SK-N-SH (cell line): Measurements from ENCODE around the gene HSPA4. TPM values are rescaled to one million over a fixed set of nuclear protein-coding genes. Genes with fewer than 3 reads are reported as not detected.

Experiments
- CTCF ChIA-PET: fragments of 300-600, 350-600 bp; formaldehyde crosslinking; extraction: SDS; loops from one replicate; lab custom pipeline; 2021; lab: Yijun Ruan, JAX
- POLR2A ChIA-PET: fragments of 350-600 bp; sonication (Branson Sonifier 250); formaldehyde crosslinking; extraction: SDS; loops from one replicate; lab custom pipeline; 2020; ENCODE audit warnings: antibody characterized with exemption, inconsistent platforms; lab: Yijun Ruan, JAX
- DNase-seq: peaks from one replicate; pipeline ENCODE4 v3.0.0; 2012
- H2AFZ ChIP-seq: fragments of 200-600 bp; sonication (generic); 2 replicates; pipeline ENCODE4 v1.8.1; 2016; ENCODE audit warnings: antibody characterized with exemption, mild to moderate bottlenecking, low read depth
- H3F3A ChIP-seq: fragments of 200-600 bp; sonication (generic); replicated peaks from 2 replicates; pipeline ENCODE3; 2016; ENCODE audit warnings: antibody characterized with exemption, mild to moderate bottlenecking; ENCODE audit not compliant: insufficient read depth
- H3K27ac ChIP-seq, 2 experiments: fragments of 200-500 bp in 1 of 2; fragments of 200-600 bp in 1 of 2; sonication (Bioruptor generic) in 1 of 2; sonication (generic), shearing (Covaris generic) in 1 of 2; 2 replicates each; pipeline versions ENCODE4 v1.5.1 to v1.6.1; 2014 to 2016; ENCODE audit warnings: low read depth in 2 of 2, inconsistent platforms in 1 of 2, low read length in 1 of 2, mild to moderate bottlenecking in 1 of 2, mixed read lengths in 1 of 2
- H3K27me3 ChIP-seq: fragments of 200-600 bp; sonication (generic), shearing (Covaris generic); 2 replicates; pipeline ENCODE4 v1.6.1; 2016; ENCODE audit warnings: mixed run types; ENCODE audit not compliant: insufficient read depth
- H3K36me3 ChIP-seq, 2 experiments: fragments of 200-500 bp in 1 of 2; fragments of 200-600 bp in 1 of 2; sonication (Bioruptor generic) in 1 of 2; sonication (generic) in 1 of 2; replicated peaks in 1 of 2; 2 replicates each; pipeline versions ENCODE3 to v1.5.1; 2014 to 2016; ENCODE audit warnings: low read length in 1 of 2, mild to moderate bottlenecking in 1 of 2; ENCODE audit not compliant: insufficient read depth in 2 of 2, control insufficient read depth in 1 of 2
- H3K4me1 ChIP-seq, 2 experiments: fragments of 200-500 bp in 1 of 2; fragments of 200-600 bp in 1 of 2; sonication (Bioruptor generic) in 1 of 2; sonication (generic), shearing (Covaris generic) in 1 of 2; 2 replicates each; pipeline versions ENCODE4 v1.5.1 to v1.6.1; 2014 to 2016; ENCODE audit warnings: low read depth in 1 of 2, low read length in 1 of 2, mixed run types in 1 of 2; ENCODE audit not compliant: insufficient read depth in 2 of 2, control insufficient read depth in 1 of 2
- H3K4me2 ChIP-seq: fragments of 200-600 bp; sonication (generic), shearing (Covaris generic); 2 replicates; pipeline ENCODE4 v1.6.1; 2017; ENCODE audit warnings: mixed run types
- H3K4me3 ChIP-seq, 2 experiments: fragments of 200-500 bp in 1 of 2; fragments of 200-600 bp in 1 of 2; sonication (Bioruptor generic) in 1 of 2; sonication (generic), shearing (Covaris generic) in 1 of 2; 2 replicates each; pipeline versions ENCODE4 v1.5.1 to v1.8.1; 2014 to 2016; ENCODE audit warnings: low read depth in 2 of 2, inconsistent platforms in 1 of 2, low read length in 1 of 2, mild to moderate bottlenecking in 1 of 2, mixed read lengths in 1 of 2, moderate library complexity in 1 of 2
- H3K79me2 ChIP-seq: fragments of 200-600 bp; sonication (generic); 2 replicates; pipeline ENCODE4 v1.8.1; 2017; ENCODE audit warnings: mild to moderate bottlenecking; ENCODE audit not compliant: insufficient read depth
- H3K9ac ChIP-seq: fragments of 200-600 bp; sonication (generic); 2 replicates; pipeline ENCODE4 v1.6.1; 2017; ENCODE audit warnings: mixed run types
- H3K9me2 ChIP-seq: fragments of 200-600 bp; sonication (generic); 2 replicates; pipeline ENCODE4 v1.6.1; 2017; ENCODE audit warnings: mixed run types
- H3K9me3 ChIP-seq: fragments of 200-600 bp; sonication (generic); 2 replicates; pipeline ENCODE4 v1.6.1; 2017; ENCODE audit warnings: mixed run types, mild to moderate bottlenecking, moderate library complexity
- H4K20me1 ChIP-seq: fragments of 200-600 bp; sonication (generic); 2 replicates; pipeline ENCODE4 v1.6.1; 2017; ENCODE audit warnings: mild to moderate bottlenecking, mixed run types; ENCODE audit not compliant: insufficient read depth
- ELF1 ChIP-seq: IDR thresholded peaks from 2 replicates; pipeline ENCODE4 v1.4.0; 2012
- EP300 ChIP-seq, 2 experiments: IDR thresholded peaks; 2 replicates each; pipeline versions ENCODE4 v1.4.0 to v1.6.1; 2012; ENCODE audit warnings: borderline replicate concordance in 1 of 2, low read depth in 1 of 2, low read length in 1 of 2
- EZH2phosphoT487 ChIP-seq: fragments of 200-600 bp; sonication (generic); IDR thresholded peaks from 2 replicates; pipeline ENCODE4 v1.6.1; 2017; ENCODE audit warnings: low read depth, mixed run types, mild to moderate bottlenecking, antibody characterized with exemption, moderate library complexity, borderline replicate concordance
- FOSL2 ChIP-seq: IDR thresholded peaks from 2 replicates; pipeline ENCODE4 v1.4.0; 2012; ENCODE audit warnings: low read depth, mild to moderate bottlenecking, moderate library complexity, borderline replicate concordance
- IRF3 ChIP-seq: fragments of 150-350 bp; IDR thresholded peaks from 2 replicates; pipeline ENCODE4 v1.6.1; 2016; ENCODE audit warnings: mild to moderate bottlenecking, low read depth, low read length
- JUND ChIP-seq: IDR thresholded peaks from 2 replicates; pipeline ENCODE4 v1.4.0; 2012
- MEF2A ChIP-seq: IDR thresholded peaks from 2 replicates; pipeline ENCODE4 v1.4.0; 2012; ENCODE audit warnings: low read depth, borderline replicate concordance
- NFIC ChIP-seq: IDR thresholded peaks from 2 replicates; pipeline ENCODE4 v1.4.0; 2012; ENCODE audit warnings: borderline replicate concordance
- NRF1 ChIP-seq: IDR thresholded peaks from 2 replicates; pipeline ENCODE4 v1.6.1; 2012; ENCODE audit warnings: low read depth, mild to moderate bottlenecking, low read length
- PBX3 ChIP-seq: IDR thresholded peaks from 2 replicates; pipeline ENCODE4; 2012
- REST ChIP-seq: IDR thresholded peaks from 2 replicates; pipeline ENCODE4 v1.6.1; 2012; ENCODE audit warnings: mild to moderate bottlenecking, low read depth, low read length, moderate library complexity
- SIN3A ChIP-seq: IDR thresholded peaks from 2 replicates; pipeline ENCODE4 v1.6.1; 2012; ENCODE audit warnings: low read depth, mild to moderate bottlenecking, low read length, moderate library complexity, borderline replicate concordance
- TAF1 ChIP-seq: IDR thresholded peaks from 2 replicates; pipeline ENCODE4 v1.6.1; 2012; ENCODE audit warnings: low read depth, mild to moderate bottlenecking, low read length, moderate library complexity, borderline replicate concordance
- WGBS: methylation state at CpG from one replicate; pipeline ENCODE4 v1.1.6; 2017; ENCODE audit warnings: low lambda C conversion rate; 5-methylcytosine and 5-hydroxymethylcytosine counted together
- polyA plus RNA-seq, 3 experiments: library from polyadenylated mRNA; depleted of rRNA; stranded (reverse); fragments of >200 nt; gene quantifications; 2 replicates each; pipeline ENCODE4 v1.2.3, GENCODE V29; 2012

The HSPA4 gene
- polyA plus RNA-seq, 1 of the 3 experiments (the other 2 are of a cell fraction), result 18.8 TPM

- no peak overlapping the region for H3K4me3 ChIP-seq
- no peaks in the 10 kb centered on the region for H3F3A ChIP-seq
- no peaks in the 10 kb centered on the region for H3K9me2 ChIP-seq
- no peak overlapping the region for H2AFZ ChIP-seq
- H3K9ac ChIP-seq, result no peak overlapping the region
- POLR2A ChIA-PET, result no interaction called here
- CTCF ChIA-PET, result interaction anchor here (0.9 to 1.7 kb wide), 5 partner anchors 75 to 828 kb away, joined by 3 to 7 read pairs (median 5); partner anchors contain the start of gene SHROOM1
- TF ChIP-seq REST (no peak), JUND (no peak), ELF1 (no peak), MEF2A (no peak), FOSL2 (no peak), PBX3 (no peak), TAF1 (no peak), EZH2phosphoT487 (no peak), NRF1 (no peak), EP300 (IDR thresholded peaks at IDR 0.05; ENCODE audit: borderline replicate concordance in 1 of 2, low read depth in 1 of 2, low read length in 1 of 2) (no peak), NFIC (no peak), SIN3A (no peak), IRF3 (no peak)
- no peaks in the 10 kb centered on the region for H3K36me3 ChIP-seq
- no peaks in the 10 kb centered on the region for H3K27me3 ChIP-seq
- H3K4me2 ChIP-seq, result no peak overlapping the region
- no peaks in the 10 kb centered on the region for H3K9me3 ChIP-seq
- no peak for DNase-seq
- no peak overlapping the region for H3K27ac ChIP-seq
- WGBS, result 63% methylated on average over 2 of the region's 2 CpGs
- no peaks in the 10 kb centered on the region for H4K20me1 ChIP-seq
- H3K79me2 ChIP-seq, result no peaks in the 10 kb centered on the region
- H3K4me1 ChIP-seq, result peaks cover 0 to 19% of the 10 kb centered on the region in 2 experiments; a peak in 1 of 4 replicates
Measured at GRCh38 chr5:133116601-133117000, 64.8 kb downstream of the HSPA4 start.
